ENCODE measurements around the gene PAQR7. TPM values are rescaled to one million over a fixed set of nuclear protein-coding genes. Genes with fewer than 3 reads are reported as not detected.
A peak's percentile ranks its signal among the peaks of the same experiment; 100 is the strongest.

The PAQR7 gene
- total RNA-seq, 1 donor from 2014 or later: 8.6 TPM

DNA sequence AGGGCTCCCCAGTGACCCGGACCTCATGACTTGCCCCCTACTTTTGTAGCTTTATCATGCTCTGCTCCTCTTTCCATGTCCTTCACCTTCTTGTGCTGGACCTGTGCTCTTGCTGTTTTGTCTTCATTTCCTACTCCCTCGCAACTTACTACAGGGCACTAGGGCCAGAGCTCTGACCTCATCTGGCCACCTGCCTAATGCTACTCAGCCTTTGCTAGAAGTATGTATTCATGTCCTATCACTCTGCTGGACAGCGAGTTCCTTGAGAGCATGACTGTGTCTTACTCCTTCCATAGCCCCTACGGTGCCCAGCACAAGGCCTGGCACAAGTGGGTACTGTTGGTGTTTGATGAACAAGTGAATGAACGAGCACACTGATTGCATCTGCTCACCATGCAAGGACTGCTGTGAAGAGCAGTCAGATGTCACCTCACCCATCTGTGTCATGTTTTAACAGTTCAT lies 53.8 kb downstream of the PAQR7 start:
- DNase-seq (ENCODE audit: low spot score in 2 of 2) (no peak), FAIRE-seq (no peak)

DNA sequence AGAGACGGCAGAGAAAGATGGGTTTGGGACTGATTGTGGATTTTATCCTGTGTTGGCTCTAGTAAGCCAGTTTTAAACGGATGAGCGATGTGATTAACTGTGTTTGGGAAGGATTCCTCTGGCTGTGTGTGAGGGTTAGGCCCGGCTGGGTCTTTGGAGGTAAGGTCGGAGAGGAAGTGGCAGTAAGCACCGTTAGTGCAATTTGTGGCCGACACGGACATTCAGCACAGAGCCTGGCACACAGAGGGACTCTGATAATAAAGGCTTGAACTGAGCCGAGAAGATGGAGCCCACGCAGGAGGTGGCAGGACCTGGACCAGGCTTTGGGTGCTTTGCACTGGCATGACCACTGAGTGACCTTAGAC lies 54.4 kb downstream of the PAQR7 start:
- FAIRE-seq (no peak), DNase-seq (ENCODE audit: low spot score in 2 of 2) (no peak)

DNA sequence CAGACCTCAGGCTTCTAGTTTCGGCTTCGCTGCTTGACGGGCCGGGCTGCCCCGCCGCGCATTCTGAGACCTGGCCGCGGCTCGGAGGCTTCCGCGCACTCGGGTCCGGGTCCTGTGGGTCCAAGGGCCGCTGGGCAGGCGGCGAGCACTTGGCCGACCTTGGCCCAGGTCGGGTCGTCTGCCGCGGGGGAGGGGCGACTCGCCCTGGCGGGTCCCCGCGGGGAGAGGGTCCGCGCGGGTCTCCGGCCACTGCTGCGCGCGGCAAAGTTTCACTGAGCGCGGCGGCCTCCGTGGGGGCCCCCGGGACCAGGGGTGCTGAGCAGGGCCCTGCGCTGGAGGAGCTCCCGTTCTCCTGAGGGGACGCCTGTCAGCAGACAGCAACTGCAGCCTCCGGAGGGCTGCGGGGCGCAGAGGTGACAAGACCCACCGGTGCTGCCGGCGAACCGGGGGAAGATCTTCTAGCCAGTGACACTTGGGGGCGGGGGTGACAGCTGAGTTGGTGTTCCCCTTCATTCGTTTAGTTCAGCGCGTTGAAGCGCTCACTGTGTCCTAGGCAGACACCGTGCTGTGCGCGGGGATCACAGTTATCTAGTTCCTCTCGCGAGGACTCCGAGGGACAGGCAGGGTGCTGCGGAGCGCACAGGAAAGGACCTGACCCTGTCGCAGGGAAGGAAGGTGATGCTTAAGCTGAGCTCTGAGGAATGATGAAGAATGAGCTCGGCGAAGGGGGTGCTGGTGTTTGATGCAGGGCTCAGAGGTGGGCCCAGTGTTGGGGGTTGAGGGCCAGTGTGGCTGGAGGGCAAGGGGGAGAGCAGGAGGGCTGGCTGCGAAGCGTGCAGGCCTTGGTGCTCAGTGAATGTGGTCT lies 55.0 kb downstream of the PAQR7 start:
- DNase-seq (ENCODE audit: low spot score in 2 of 2) (no peak), FAIRE-seq (no peak)

DNA sequence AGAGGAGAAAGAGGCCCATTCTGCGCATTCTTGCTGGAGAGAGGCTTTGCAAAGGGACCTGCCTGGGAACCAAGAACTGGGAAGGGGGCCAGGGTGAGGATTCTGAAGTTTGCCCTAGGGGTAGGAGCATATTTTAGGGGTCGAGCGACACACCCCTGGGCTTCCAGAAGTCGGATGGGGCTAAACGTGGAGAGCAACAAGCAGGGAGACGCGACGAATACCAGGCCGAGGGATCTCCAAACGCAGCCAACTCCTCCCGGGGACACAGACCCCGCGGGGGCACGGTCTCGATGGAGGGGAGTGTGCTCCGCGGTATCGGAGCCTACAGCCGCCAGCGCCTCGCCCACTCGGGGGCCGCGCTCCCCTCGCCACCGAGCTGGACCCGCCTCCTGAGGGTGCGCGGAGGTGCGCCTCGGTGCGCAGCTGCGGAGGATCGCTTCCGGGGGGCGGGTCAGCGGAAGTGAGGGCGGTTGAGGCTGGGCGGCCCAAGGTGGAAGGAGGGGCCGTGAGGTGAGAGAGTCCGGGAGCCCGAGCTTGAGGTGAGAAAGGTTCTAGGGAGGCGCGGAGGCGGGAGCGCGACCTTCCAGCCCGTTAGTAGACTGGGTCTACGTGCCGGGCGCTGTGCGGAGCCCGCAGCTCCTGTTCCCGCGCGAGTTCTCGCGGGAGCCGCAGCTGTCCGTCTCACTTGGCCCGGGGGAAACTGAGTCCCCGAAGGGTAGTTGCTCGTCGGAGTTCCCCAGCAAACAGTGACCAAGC lies 55.8 kb downstream of the PAQR7 start, which contains the start of gene MTFR1L:
Gene MTFR1L, plus strand, starts transcription at position 464 of the 756 bp plus-strand sequence. CDS start 3,151 bp downstream, outside the sequence.
- peak; percentile 95 to 97 for DNase-seq (ENCODE audit: low spot score in 2 of 2)
- no peak for FAIRE-seq

DNA sequence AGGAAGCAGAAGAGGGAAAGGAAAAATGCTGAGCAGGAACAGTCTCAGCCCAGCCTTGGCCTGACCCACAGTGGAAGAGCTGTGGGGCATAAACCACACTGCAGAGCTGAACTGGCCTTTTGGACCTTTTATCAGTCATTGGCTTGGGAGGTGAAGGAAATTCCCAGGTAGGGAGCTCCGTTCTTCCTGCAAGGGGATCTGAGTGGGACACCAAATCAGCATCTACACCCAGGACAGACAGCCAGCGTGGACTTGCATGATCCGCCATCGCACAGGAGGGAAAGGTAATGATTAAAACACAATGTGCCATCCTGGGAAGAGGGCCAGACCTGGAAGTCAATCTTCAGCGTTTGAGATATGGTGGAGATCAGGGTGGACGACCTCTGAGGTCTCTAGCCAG lies 56.9 kb downstream of the PAQR7 start:
- no peak for FAIRE-seq
- DNase-seq (ENCODE audit: low spot score in 2 of 2): no peak

DNA sequence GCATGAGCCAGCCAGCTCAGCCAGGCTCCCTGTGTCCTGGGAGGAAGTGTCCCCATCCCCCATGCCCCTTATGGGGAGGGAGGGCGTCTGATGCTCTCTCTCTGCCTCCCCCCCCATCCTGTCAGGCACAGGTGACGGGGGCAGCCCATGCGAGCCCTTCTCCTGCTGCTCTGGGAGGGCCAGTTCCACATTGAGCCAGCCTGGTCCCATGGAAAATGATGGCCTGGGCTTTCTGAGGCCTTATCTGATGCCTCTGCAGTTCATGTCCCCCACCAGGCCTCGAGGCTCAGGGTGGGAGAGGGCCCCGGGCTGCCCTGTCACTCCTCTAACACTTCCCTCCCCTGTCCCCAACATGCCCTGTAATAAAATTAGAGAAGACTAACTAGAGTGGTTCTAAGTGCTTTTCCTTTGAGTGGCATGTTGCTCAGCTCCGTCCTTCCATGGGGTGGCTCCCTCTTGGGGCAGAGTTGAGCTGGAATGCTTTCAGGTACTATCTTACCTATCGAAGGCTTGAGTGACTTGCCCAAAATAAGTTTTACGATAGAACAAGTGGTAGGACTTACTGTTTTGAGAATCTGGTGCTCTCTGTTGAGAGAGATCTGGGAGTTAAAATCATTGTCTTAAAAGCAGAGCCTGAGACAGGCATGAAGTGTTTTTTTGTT lies 57.5 kb downstream of the PAQR7 start:
- FAIRE-seq: no peak

DNA sequence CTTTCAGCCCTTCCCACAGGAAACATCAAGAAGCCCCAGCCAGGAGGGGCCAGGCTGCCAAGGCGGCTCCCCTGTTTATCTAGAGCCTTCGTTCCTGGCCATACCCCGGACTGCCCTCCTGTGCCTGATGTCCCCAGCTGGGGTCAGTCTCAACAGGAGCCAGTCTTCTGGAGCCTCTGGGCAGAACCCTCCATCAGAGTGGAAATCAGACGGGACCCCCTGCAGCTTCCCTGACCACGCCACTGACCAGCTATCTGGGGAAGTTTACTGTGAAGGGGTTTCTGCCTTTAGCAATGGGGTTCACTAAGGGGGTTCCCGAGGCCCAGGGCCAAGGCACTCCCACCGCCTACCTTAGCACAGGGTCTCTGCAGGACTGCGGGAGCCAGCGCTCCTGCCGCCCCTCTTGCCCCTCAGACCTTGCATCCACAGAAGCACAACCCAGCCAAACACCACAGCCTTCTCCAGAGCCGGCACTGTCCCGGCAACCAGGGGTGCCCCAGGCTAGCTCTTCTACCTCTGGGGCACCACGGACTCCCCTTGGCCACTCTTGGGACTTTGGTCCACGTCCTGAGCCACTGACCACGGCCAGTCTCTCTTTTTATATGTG lies 59.3 kb downstream of the PAQR7 start:
- no peak for DNase-seq (ENCODE audit: low spot score in 2 of 2)

More for the DNA sequence above, 57.5 kb downstream of the PAQR7 start:
- no peak for DNase-seq (ENCODE audit: low spot score in 2 of 2)

DNA sequence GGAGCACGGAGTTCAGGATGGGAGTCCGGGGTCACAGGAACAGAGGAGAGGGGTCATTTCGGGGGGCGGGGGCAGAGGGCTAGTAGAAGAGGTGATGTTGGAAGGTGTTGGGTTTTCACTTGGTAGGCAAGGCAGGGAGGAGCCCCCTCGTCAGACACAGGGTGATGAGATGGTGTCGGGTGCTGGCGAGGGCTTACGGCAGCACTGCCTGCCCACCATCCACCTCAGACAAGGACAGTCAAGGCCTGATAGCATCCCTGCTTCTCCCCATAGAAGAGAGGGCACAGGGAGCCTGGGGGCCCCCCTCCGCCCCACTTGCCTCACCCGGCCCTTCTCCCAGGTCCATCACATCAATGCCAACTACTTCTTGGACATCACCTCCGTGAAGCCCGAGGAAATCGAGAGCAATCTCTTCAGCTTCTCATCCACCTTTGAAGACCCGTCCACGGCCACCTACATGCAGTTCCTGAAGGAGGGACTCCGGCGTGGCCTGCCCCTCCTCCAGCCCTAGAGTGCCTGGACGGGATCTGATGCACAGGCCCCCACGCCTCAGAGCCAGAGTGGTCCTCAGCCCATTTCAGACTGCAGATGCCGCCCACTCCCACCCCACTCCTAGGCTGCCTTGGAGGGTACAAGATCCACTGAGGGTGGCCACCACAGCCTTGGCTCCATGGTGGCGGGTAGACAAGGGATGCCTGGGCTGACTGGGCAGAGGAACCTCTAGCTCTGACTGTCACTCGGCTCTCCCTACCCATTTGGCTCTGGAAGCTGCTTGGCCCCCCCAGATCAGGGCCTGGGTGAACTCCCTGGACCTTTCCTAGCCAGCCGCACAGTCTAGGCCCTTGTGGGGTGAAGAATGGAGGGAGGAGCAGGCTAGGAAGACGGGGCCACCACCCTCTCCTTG lies 60.0 kb downstream of the PAQR7 start:
- FAIRE-seq (no peak), DNase-seq (ENCODE audit: low spot score in 2 of 2) (no peak)

More for the DNA sequence above, 59.3 kb downstream of the PAQR7 start:
- FAIRE-seq: no peak

DNA sequence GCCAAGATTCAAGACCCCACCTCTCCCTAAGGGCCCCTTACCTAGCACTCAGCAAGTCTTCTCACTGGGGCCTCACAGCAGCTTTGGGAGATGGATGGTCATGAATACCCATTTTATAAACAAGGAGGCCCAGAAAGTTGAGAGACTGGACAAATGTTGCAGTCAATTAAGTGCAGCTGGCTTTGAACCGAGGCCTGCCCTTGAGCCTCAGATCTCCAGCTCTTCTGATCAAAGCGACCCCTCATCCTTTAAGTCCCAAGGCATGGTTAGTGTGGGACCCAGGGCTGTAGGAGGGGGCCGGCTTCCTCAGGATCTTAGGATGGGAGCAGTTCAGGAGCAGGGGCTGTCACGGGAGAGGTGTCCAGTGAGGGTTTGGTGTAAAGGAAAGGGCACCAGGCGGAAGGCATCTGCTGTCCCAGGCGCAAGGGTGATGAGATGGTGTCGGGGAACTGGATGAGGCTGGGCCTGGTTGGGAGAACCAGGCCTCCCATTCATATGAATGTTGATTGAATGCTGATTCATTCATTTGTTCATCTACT lies 60.9 kb downstream of the PAQR7 start:
- DNase-seq (ENCODE audit: low spot score in 2 of 2): no peak
- no peak for FAIRE-seq

DNA sequence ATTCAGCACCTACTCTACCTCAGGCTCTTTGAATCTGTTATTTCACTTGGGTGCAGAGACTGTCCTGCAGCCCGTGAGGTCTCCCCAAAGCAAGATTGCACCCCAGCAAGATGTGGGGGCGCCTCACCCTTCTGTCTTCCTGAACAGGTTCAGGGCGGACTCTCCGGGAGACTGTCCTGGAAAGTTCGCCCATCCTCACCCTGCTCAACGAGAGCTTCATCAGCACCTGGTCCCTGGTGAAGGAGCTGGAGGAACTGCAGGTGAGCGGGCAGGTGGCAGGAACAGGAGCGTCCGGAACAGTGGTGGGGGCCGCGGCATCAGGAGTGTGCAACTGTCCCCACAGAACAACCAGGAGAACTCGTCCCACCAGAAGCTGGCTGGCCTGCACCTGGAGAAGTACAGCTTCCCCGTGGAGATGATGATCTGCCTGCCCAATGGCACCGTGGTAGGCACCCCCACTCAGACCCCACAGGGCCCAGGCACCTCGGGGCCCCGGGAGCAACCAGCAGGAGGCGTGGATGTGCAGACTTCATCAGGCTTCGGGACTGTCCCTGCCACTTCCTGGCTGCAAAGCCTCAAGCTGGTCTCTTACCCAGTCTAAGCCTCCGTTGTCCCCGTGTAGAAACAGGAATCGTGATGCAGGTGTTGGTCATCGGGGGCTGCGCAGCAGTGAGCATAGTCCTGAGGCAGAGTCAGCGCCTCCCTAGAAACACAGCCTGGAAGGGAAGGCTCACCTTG lies 61.6 kb downstream of the PAQR7 start:
- DNase-seq (ENCODE audit: low spot score in 2 of 2): no peak
- no peak for FAIRE-seq

DNA sequence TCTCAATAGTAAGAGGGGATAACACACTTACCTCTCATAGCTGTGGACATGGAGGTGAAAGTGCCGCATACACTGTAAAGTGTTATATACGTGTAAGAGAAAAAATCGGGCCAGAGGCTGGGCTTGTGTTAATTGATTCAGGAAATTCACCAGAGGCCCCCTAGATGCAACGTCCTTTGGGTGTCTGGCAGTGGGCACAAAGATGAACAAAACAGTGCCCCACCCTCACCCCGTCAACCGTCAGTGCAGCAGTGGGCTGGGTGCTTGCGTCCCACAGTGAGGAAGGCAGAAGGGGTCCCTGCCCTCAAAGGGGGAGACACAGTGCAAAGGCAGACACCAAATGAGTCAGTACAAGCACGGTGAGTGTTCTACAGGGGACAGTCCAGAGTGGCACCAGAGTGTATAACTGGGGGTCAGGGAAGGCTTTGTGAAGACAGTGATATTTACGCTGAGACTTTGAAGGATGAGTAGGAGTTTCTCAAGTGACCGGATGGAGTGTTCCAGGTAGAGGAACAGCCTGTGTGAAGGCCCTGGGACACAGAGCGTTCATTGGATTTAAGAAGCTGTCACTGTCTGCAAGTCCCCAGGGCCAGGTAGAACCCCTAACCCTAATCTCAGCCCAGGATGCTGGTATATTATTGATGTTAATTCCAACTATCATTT lies 62.3 kb downstream of the PAQR7 start:
- FAIRE-seq (no peak), DNase-seq (ENCODE audit: low spot score in 2 of 2) (no peak)

Small RNA genes within 50 kb of the gene (small RNA-seq; reads per million reads assigned to genes)
- not detected for gene AL033528.1
- not detected for gene RF00019
- gene SNRPFP2: not detected

Other genes with a start within 250 kb of the PAQR7 start
- 6.1 TPM for gene SELENON, start 75.5 kb downstream of the PAQR7 start, total RNA-seq
- 33.0 TPM for gene MTFR1L, start 55.8 kb downstream of the PAQR7 start, total RNA-seq
- gene AUNIP, start 16.3 kb downstream of the PAQR7 start, total RNA-seq: 0.82 TPM
- gene STMN1, start 30.7 kb upstream of the PAQR7 start, total RNA-seq: 1,181 TPM
- 2.4 TPM for gene PAFAH2, start 122.4 kb upstream of the PAQR7 start, total RNA-seq
- 1.2 TPM for gene EXTL1, start 146.1 kb upstream of the PAQR7 start, total RNA-seq
- gene SLC30A2, start 170.4 kb upstream of the PAQR7 start, total RNA-seq: not detected
- gene TRIM63, start 191.9 kb upstream of the PAQR7 start, total RNA-seq: not detected
- gene PDIK1L, start 236.1 kb upstream of the PAQR7 start, total RNA-seq: 109 TPM

Data from frontal cortex (tissue), 4 donors.